KMS-11 (cell line): ENCODE data around the gene NTN4.

Experiments
- H2AFZ ChIP-seq: fragments of 200-600 bp; sonication (generic); 2 replicates; pipeline ENCODE4 v1.6.1; 2016; ENCODE audit warnings: antibody characterized with exemption, mixed run types, low read depth
- H3K27ac ChIP-seq: fragments of 200-600 bp; sonication (generic); 2 replicates; pipeline ENCODE4 v1.6.1; 2016; ENCODE audit warnings: mild to moderate bottlenecking, mixed run types
- H3K27me3 ChIP-seq: fragments of 200-600 bp; sonication (generic); 2 replicates; pipeline ENCODE4 v1.6.1; 2017; ENCODE audit warnings: mild to moderate bottlenecking, low read depth, mixed run types, moderate library complexity; ENCODE audit not compliant: insufficient read depth
- H3K36me3 ChIP-seq: fragments of 200-600 bp; sonication (generic); 2 replicates; pipeline ENCODE4 v1.6.1; 2017; ENCODE audit warnings: mild to moderate bottlenecking, mixed run types; ENCODE audit not compliant: insufficient read depth
- H3K4me1 ChIP-seq: fragments of 200-600 bp; sonication (generic); 2 replicates; pipeline ENCODE4 v1.6.1; 2016; ENCODE audit warnings: mild to moderate bottlenecking, low read depth, mixed run types; ENCODE audit not compliant: poor library complexity, severe bottlenecking
- H3K4me2 ChIP-seq: fragments of 200-600 bp; sonication (generic); 2 replicates; pipeline ENCODE4 v1.7.0; 2016; ENCODE audit warnings: mild to moderate bottlenecking, mixed run types
- H3K4me3 ChIP-seq: fragments of 200-600 bp; sonication (generic); IDR thresholded peaks from 2 replicates; pipeline ENCODE4 v1.6.1; 2017; ENCODE audit warnings: low read depth, low read length, mixed read lengths; ENCODE audit not compliant: insufficient read depth
- H3K79me2 ChIP-seq: fragments of 200-600 bp; sonication (generic); 2 replicates; pipeline ENCODE4 v1.6.1; 2016; ENCODE audit warnings: low read depth, mixed run types; ENCODE audit not compliant: insufficient read depth
- H3K9ac ChIP-seq: fragments of 200-600 bp; sonication (generic); 2 replicates; pipeline ENCODE4 v1.6.1; 2016; ENCODE audit warnings: mild to moderate bottlenecking, mixed run types
- H4K20me1 ChIP-seq: fragments of 200-600 bp; sonication (generic); 2 replicates; pipeline ENCODE4 v1.6.1; 2016; ENCODE audit warnings: mild to moderate bottlenecking, mixed run types; ENCODE audit not compliant: insufficient read depth
- CTCF ChIP-seq: fragments of 200-600 bp; sonication (generic); conservative IDR thresholded peaks from 2 replicates; pipeline ENCODE4 v1.6.1; 2017; ENCODE audit warnings: low read depth, mild to moderate bottlenecking, antibody characterized with exemption, low read length, moderate library complexity, mixed read lengths

NTN4 gene

GRCh38 chr12:95674631-95675030 is 115.9 kb downstream of the NTN4 start:
- Histone ChIP-seq H3K79me2 (no peaks in the 10 kb centered on the region), H2AFZ (no peak overlapping the region), H3K27me3 (no peaks in the 10 kb centered on the region), H4K20me1 (no peaks in the 10 kb centered on the region), H3K4me2 (no peak overlapping the region), H3K4me1 (no peaks in the 10 kb centered on the region), H3K27ac (no peak overlapping the region), H3K36me3 (no peaks in the 10 kb centered on the region), H3K4me3 (no peak overlapping the region), H3K9ac (no peak overlapping the region)
- TF ChIP-seq CTCF, result no peak

- no peak overlapping the region for H3K27ac ChIP-seq
- H3K79me2 ChIP-seq, result no peaks in the 10 kb centered on the region
- H3K27me3 ChIP-seq, result no peaks in the 10 kb centered on the region
- H3K9ac ChIP-seq, result no peak overlapping the region
- H3K36me3 ChIP-seq, result no peaks in the 10 kb centered on the region
- no peak overlapping the region for H2AFZ ChIP-seq
- no peak overlapping the region for H3K4me2 ChIP-seq
- no peak for TF ChIP-seq CTCF
- no peak overlapping the region for H3K4me3 ChIP-seq
- H3K4me1 ChIP-seq, result no peaks in the 10 kb centered on the region
- no peaks in the 10 kb centered on the region for H4K20me1 ChIP-seq
Observed at GRCh38 chr12:95674163-95674562, 116.4 kb downstream of the NTN4 start.

- Histone ChIP-seq H3K27ac (no peak overlapping the region), H4K20me1 (no peaks in the 10 kb centered on the region), H2AFZ (no peak overlapping the region), H3K4me3 (no peak overlapping the region), H3K9ac (no peak overlapping the region), H3K79me2 (no peaks in the 10 kb centered on the region), H3K4me1 (no peaks in the 10 kb centered on the region), H3K4me2 (no peak overlapping the region), H3K27me3 (no peaks in the 10 kb centered on the region), H3K36me3 (no peaks in the 10 kb centered on the region)
- TF ChIP-seq CTCF, result no peak
Observed at GRCh38 chr12:95673576-95673975, 117.0 kb downstream of the NTN4 start.

- Histone ChIP-seq H3K27ac (no peak overlapping the region), H2AFZ (no peak overlapping the region)
- no peak for TF ChIP-seq CTCF
Observed at GRCh38 chr12:95672166-95672565, 118.4 kb downstream of the NTN4 start.

GRCh38 chr12:95671265-95671664 is 119.3 kb downstream of the NTN4 start:
- Histone ChIP-seq H3K36me3 (no peaks in the 10 kb centered on the region), H4K20me1 (no peaks in the 10 kb centered on the region), H3K79me2 (no peaks in the 10 kb centered on the region), H2AFZ (no peak overlapping the region), H3K4me1 (no peaks in the 10 kb centered on the region), H3K4me2 (no peak overlapping the region), H3K9ac (no peak overlapping the region), H3K4me3 (no peak overlapping the region), H3K27ac (no peak overlapping the region), H3K27me3 (no peaks in the 10 kb centered on the region)
- TF ChIP-seq CTCF, result no peak

More at GRCh38 chr12:95672166-95672565, 118.4 kb downstream of the NTN4 start:
- H3K36me3 ChIP-seq, result no peaks in the 10 kb centered on the region
- no peak overlapping the region for H3K4me2 ChIP-seq
- H3K4me3 ChIP-seq, result no peak overlapping the region
- H4K20me1 ChIP-seq, result no peaks in the 10 kb centered on the region
- H3K79me2 ChIP-seq, result no peaks in the 10 kb centered on the region
- no peaks in the 10 kb centered on the region for H3K4me1 ChIP-seq
- H3K9ac ChIP-seq, result no peak overlapping the region
- H3K27me3 ChIP-seq, result no peaks in the 10 kb centered on the region
